Measurements from ENCODE around the gene TMEM151A. TPM values are rescaled to one million over a fixed set of nuclear protein-coding genes. Genes with fewer than 3 reads are reported as not detected.

The TMEM151A gene
- total and polyA plus RNA-seq, 4 donors, result 0.05 to 0.13 TPM; not detected in 2

DNA sequence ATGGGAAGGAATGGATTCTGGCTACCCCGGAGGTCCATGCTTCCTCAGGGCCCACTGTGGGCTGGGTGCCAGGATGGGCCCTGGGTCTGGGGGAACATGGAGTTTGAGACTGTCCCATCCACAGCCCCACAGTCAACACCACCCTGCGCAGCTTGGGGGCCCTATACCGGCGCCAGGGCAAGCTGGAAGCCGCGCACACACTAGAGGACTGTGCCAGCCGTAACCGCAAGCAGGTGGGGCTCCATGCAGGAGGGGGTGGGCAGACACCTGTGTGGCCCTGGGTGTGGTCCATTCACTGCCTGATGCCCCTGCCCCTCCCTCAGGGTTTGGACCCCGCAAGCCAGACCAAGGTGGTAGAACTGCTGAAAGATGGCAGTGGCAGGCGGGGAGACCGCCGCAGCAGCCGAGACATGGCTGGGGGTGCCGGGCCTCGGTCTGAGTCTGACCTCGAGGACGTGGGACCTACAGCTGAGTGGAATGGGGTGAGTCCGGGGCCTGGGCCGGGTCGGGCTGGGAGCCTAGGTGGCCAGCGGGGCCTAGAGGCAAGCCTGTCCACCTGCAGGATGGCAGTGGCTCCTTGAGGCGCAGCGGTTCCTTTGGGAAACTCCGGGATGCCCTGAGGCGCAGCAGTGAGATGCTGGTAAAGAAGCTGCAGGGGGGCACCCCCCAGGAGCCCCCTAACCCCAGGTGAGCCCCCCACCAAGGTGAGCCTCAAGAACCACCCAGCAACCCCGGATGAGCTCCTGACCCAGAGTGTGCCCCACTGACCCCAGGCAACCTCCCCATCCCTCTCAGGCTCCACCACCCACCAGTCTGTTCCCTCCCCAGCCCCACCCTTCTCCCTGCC lies 25.9 kb upstream of the TMEM151A start:
- TF ChIP-seq HNF4A (conservative IDR thresholded peaks at IDR 0.05) (no peak), TAF1 (conservative IDR thresholded peaks at IDR 0.05) (no peak), HNF4G (IDR thresholded peaks at IDR 0.05) (no peak), RAD21 (IDR thresholded peaks at IDR 0.05) (no peak), RXRA (IDR thresholded peaks at IDR 0.05) (no peak), EGR1 (IDR thresholded peaks at IDR 0.05; ENCODE audit: low read depth in 2 of 2) (no peak), JUND (IDR thresholded peaks at IDR 0.05) (no peak), ZBTB33 (IDR thresholded peaks at IDR 0.05) (no peak), GABPA (IDR thresholded peaks at IDR 0.05 in 1 of 2, conservative IDR thresholded peaks at IDR 0.05 in 1 of 2) (no peak), YY1 (IDR thresholded peaks at IDR 0.05) (no peak), ATF3 (IDR thresholded peaks at IDR 0.05) (no peak), NR2F2 (IDR thresholded peaks at IDR 0.05) (no peak), SP1 (IDR thresholded peaks at IDR 0.05) (no peak), FOXA2 (IDR thresholded peaks at IDR 0.05) (no peak), FOXA1 (IDR thresholded peaks at IDR 0.05) (no peak)
- TF ChIP-seq, protein P1, sequence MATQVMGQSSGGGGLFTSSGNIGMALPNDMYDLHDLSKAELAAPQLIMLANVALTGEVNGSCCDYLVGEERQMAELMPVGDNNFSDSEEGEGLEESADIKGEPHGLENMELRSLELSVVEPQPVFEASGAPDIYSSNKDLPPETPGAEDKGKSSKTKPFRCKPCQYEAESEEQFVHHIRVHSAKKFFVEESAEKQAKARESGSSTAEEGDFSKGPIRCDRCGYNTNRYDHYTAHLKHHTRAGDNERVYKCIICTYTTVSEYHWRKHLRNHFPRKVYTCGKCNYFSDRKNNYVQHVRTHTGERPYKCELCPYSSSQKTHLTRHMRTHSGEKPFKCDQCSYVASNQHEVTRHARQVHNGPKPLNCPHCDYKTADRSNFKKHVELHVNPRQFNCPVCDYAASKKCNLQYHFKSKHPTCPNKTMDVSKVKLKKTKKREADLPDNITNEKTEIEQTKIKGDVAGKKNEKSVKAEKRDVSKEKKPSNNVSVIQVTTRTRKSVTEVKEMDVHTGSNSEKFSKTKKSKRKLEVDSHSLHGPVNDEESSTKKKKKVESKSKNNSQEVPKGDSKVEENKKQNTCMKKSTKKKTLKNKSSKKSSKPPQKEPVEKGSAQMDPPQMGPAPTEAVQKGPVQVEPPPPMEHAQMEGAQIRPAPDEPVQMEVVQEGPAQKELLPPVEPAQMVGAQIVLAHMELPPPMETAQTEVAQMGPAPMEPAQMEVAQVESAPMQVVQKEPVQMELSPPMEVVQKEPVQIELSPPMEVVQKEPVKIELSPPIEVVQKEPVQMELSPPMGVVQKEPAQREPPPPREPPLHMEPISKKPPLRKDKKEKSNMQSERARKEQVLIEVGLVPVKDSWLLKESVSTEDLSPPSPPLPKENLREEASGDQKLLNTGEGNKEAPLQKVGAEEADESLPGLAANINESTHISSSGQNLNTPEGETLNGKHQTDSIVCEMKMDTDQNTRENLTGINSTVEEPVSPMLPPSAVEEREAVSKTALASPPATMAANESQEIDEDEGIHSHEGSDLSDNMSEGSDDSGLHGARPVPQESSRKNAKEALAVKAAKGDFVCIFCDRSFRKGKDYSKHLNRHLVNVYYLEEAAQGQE (IDR thresholded peaks at IDR 0.05), result no peak
- TF ChIP-seq, protein P2, sequence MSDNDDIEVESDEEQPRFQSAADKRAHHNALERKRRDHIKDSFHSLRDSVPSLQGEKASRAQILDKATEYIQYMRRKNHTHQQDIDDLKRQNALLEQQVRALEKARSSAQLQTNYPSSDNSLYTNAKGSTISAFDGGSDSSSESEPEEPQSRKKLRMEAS (IDR thresholded peaks at IDR 0.05), result no peak
- TF ChIP-seq, protein P3, sequence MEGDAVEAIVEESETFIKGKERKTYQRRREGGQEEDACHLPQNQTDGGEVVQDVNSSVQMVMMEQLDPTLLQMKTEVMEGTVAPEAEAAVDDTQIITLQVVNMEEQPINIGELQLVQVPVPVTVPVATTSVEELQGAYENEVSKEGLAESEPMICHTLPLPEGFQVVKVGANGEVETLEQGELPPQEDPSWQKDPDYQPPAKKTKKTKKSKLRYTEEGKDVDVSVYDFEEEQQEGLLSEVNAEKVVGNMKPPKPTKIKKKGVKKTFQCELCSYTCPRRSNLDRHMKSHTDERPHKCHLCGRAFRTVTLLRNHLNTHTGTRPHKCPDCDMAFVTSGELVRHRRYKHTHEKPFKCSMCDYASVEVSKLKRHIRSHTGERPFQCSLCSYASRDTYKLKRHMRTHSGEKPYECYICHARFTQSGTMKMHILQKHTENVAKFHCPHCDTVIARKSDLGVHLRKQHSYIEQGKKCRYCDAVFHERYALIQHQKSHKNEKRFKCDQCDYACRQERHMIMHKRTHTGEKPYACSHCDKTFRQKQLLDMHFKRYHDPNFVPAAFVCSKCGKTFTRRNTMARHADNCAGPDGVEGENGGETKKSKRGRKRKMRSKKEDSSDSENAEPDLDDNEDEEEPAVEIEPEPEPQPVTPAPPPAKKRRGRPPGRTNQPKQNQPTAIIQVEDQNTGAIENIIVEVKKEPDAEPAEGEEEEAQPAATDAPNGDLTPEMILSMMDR (IDR thresholded peaks at IDR 0.05; ENCODE audit: low read depth, low read length, missing input control), result no peak
- no peaks in the 10 kb centered on the region for H3K9me3 ChIP-seq (ENCODE audit: control insufficient read depth in 4 of 4, low read length in 3 of 4)
- 96% methylated on average over 26 of the region's 26 CpGs for WGBS
- H3K4me1 ChIP-seq (ENCODE audit: control insufficient read depth in 4 of 4, insufficient read depth in 4 of 4, low read length in 3 of 4), result peaks cover 4 to 23% (median 17%) of the 10 kb centered on the region in 4 donors
- H3K4me3 ChIP-seq (ENCODE audit: low read depth in 1 of 3, low read length in 3 of 3), result no peak overlapping the region
- H3K27me3 ChIP-seq (ENCODE audit: control insufficient read depth in 4 of 4, insufficient read depth in 4 of 4, low read length in 3 of 4), result no peaks in the 10 kb centered on the region
- H3K27ac ChIP-seq (ENCODE audit: low read depth in 1 of 2, low read length in 2 of 2), result no peak overlapping the region
- DNase-seq (ENCODE audit: low spot score), result no peak
- no peak overlapping the region for H3K9ac ChIP-seq (ENCODE audit: low read depth in 1 of 2, low read length in 2 of 2)
- peaks cover 0 to 6% (median under 1%) of the 10 kb centered on the region in 4 donors for H3K36me3 ChIP-seq (ENCODE audit: control insufficient read depth in 4 of 4, insufficient read depth in 3 of 4, low read depth in 1 of 4, low read length in 3 of 4)

All from liver (tissue), 9 donors.